HepG2 (cell line): Measurements from ENCODE around the gene TOX2. TPM values are rescaled to one million over a fixed set of nuclear protein-coding genes. Genes with fewer than 3 reads are reported as not detected.

Experiments
- ATAC-seq: fragments of 200-7000 bp; cut with Tn5 transposase; 3 replicates; pipeline ENCODE4 v1.9.1; 2020; ENCODE audit warnings: mild to moderate bottlenecking, moderate library complexity
- BruUV-seq: library from RNA; stranded (reverse); fragments of 400-500 nt; replicated peaks from 2 replicates; lab custom pipeline; 2021; lab: Mats Ljungman, UMichigan
- CTCF ChIA-PET: fragments of 300-600 bp; formaldehyde crosslinking; extraction: SDS; loops from one replicate; lab custom pipeline; 2021; ENCODE audit warnings: low total read pairs, inconsistent platforms, low intra/inter-chr PET ratio; lab: Yijun Ruan, JAX
- POLR2A ChIA-PET: fragments of 350-600 bp; sonication (Branson Sonifier 250); formaldehyde crosslinking; loops from one replicate; lab custom pipeline; 2020; ENCODE audit warnings: antibody characterized with exemption, inconsistent platforms; lab: Yijun Ruan, JAX
- DNase-seq: peaks from one replicate; pipeline ENCODE4 v3.0.0-alpha.2; 2015; ENCODE audit warnings: low spot score
- FAIRE-seq: peaks from 3 replicates; lab custom pipeline; 2011; peaks lifted over from hg19 to GRCh38; lab: Jason Lieb, UNC
- H2AFZ ChIP-seq: one replicate; pipeline ENCODE4 v1.6.1; 2011; ENCODE audit warnings: low read length, inconsistent platforms
- H3K27ac ChIP-seq: fragments of 300-600 bp; 3 replicates; pipeline ENCODE4 v1.8.0; 2011; ENCODE audit warnings: mixed run types, mild to moderate bottlenecking, mixed read lengths, low read length, inconsistent platforms; ENCODE audit not compliant: insufficient read depth; ENCODE audit errors: extremely low read length
- H3K27me3 ChIP-seq, 2 experiments: fragments of 200-600 bp in 1 of 2; 2 replicates in 1 of 2; 3 replicates in 1 of 2; pipeline versions ENCODE4 v1.6.0 to v1.8.0; 2011; ENCODE audit warnings: low read length in 2 of 2, mild to moderate bottlenecking in 2 of 2, moderate library complexity in 2 of 2, inconsistent platforms in 1 of 2; ENCODE audit not compliant: insufficient read depth in 2 of 2, control insufficient read depth in 1 of 2
- H3K36me3 ChIP-seq, 2 experiments: fragments of 200-600 bp in 1 of 2; replicated peaks in 1 of 2; 2 replicates in 1 of 2; 3 replicates in 1 of 2; pipeline versions ENCODE4 v1.5.1 to v1.8.0; 2011; ENCODE audit warnings: low read length in 2 of 2, inconsistent platforms in 1 of 2; ENCODE audit not compliant: insufficient read depth in 2 of 2, control insufficient read depth in 1 of 2
- H3K4me1 ChIP-seq: 2 replicates; pipeline ENCODE4 v1.5.1; 2012; ENCODE audit warnings: low read length, inconsistent platforms; ENCODE audit not compliant: insufficient read depth
- H3K4me2 ChIP-seq: 2 replicates; pipeline ENCODE4 v1.6.0; 2011; ENCODE audit warnings: low read depth, low read length, inconsistent platforms
- H3K4me3 ChIP-seq, 3 experiments: fragments of 200-600 bp in 1 of 3; sonication (generic), shearing (Covaris generic) in 1 of 3; replicated peaks in 1 of 3; 2 replicates each; pipeline ENCODE4 v1.5.1; 2011 to 2016; ENCODE audit warnings: low read length in 3 of 3, inconsistent platforms in 2 of 3, low read depth in 2 of 3, mild to moderate bottlenecking in 2 of 3, control low read depth in 1 of 3, mixed read lengths in 1 of 3; ENCODE audit not compliant: insufficient read depth in 1 of 3
- H3K79me2 ChIP-seq: one replicate; pipeline ENCODE4 v1.6.1; 2011; ENCODE audit warnings: low read length, inconsistent platforms; ENCODE audit not compliant: insufficient read depth
- H3K9ac ChIP-seq: 2 replicates; pipeline ENCODE4 v1.6.0; 2011; ENCODE audit warnings: mild to moderate bottlenecking, low read depth, low read length, inconsistent platforms; ENCODE audit not compliant: insufficient read depth
- H3K9me3 ChIP-seq: 2 replicates; pipeline ENCODE4 v1.5.1; 2012; ENCODE audit warnings: mild to moderate bottlenecking, low read length
- H4K20me1 ChIP-seq: 2 replicates; pipeline ENCODE4 v1.6.0; 2011; ENCODE audit warnings: inconsistent platforms, mild to moderate bottlenecking, low read length, moderate library complexity; ENCODE audit not compliant: insufficient read depth
- ARID4A ChIP-seq: sonication (generic); formaldehyde crosslinking; IDR thresholded peaks from 2 replicates; pipeline ENCODE4 v1.5.0; 2020; ENCODE audit warnings: mild to moderate bottlenecking, missing genetic modification reagents, borderline replicate concordance
- ATF1 ChIP-seq: IDR thresholded peaks from 2 replicates; pipeline ENCODE4 v1.6.1; 2016; ENCODE audit warnings: mild to moderate bottlenecking, control low read depth
- CEBPB ChIP-seq: IDR thresholded peaks from 2 replicates; pipeline ENCODE4 v1.6.1; 2011; ENCODE audit warnings: low read depth, low read length, improper control_type of control experiment, borderline replicate concordance
- CHD2 ChIP-seq: IDR thresholded peaks from 2 replicates; pipeline ENCODE4 v1.6.1; 2011; ENCODE audit warnings: low read depth, low read length, improper control_type of control experiment
- CHD4 ChIP-seq: fragments of 200-600 bp; sonication (generic); IDR thresholded peaks from 2 replicates; pipeline ENCODE4 v1.7.0; 2017; ENCODE audit warnings: mild to moderate bottlenecking, low read length, borderline replicate concordance
- E2F2 ChIP-seq: sonication (generic); formaldehyde crosslinking; IDR thresholded peaks from 2 replicates; pipeline ENCODE4 v1.4.0; 2020; ENCODE audit warnings: missing genetic modification reagents, borderline replicate concordance
- EP300 ChIP-seq, 3 experiments: sonication (generic) in 1 of 3; formaldehyde crosslinking in 1 of 3; IDR thresholded peaks; 2 replicates each; pipeline versions ENCODE4 v1.5.1 to v1.6.1; 2011 to 2020; ENCODE audit warnings: low read depth in 2 of 3, low read length in 2 of 3, borderline replicate concordance in 1 of 3, improper control_type of control experiment in 1 of 3, mild to moderate bottlenecking in 1 of 3, missing genetic modification reagents in 1 of 3, moderate library complexity in 1 of 3
- KAT7 ChIP-seq: IDR thresholded peaks from 2 replicates; pipeline ENCODE4 v1.6.1; 2018; ENCODE audit warnings: borderline replicate concordance, missing compliant biosample characterization
- SYNCRIP ChIP-seq: fragments of 200-400 bp; formaldehyde crosslinking; IDR thresholded peaks from 2 replicates; pipeline ENCODE4 v1.6.1; 2018; ENCODE audit warnings: mild to moderate bottlenecking, low read depth, low read length; ENCODE audit not compliant: insufficient read depth
- TBL1XR1 ChIP-seq: fragments of 150-350 bp; IDR thresholded peaks from 2 replicates; pipeline ENCODE4 v1.6.1; 2014; ENCODE audit warnings: borderline replicate concordance, low read length; ENCODE audit not compliant: partially characterized antibody
- THAP9 ChIP-seq: sonication (generic); formaldehyde crosslinking; IDR thresholded peaks from 2 replicates; pipeline ENCODE4; 2020; ENCODE audit warnings: missing genetic modification reagents, mild to moderate bottlenecking, borderline replicate concordance
- ZNF780A ChIP-seq: sonication (generic); formaldehyde crosslinking; IDR thresholded peaks from 2 replicates; pipeline ENCODE4 v1.8.0; 2022; ENCODE audit warnings: mild to moderate bottlenecking, missing genetic modification reagents, moderate library complexity
- ZSCAN29 ChIP-seq: sonication (generic); formaldehyde crosslinking; conservative IDR thresholded peaks from 2 replicates; pipeline ENCODE4 v1.4.0; 2020; ENCODE audit warnings: mild to moderate bottlenecking, missing genetic modification reagents
- WGBS: methylation state at CpG from one replicate; pipeline ENCODE4 v1.1.6; 2017; ENCODE audit warnings: low lambda C conversion rate; 5-methylcytosine and 5-hydroxymethylcytosine counted together
- in situ Hi-C: cut with HindIII; loops from 2 replicates; pipeline ENCODE4 v1.10.0; 2017; ENCODE audit warnings: low pct_unique_long_range_greater_than_20kb; ENCODE audit not compliant: extremely low pct_ligation_motif_present
- intact Hi-C: fragments of 100-400 bp; cut with micrococcal nuclease; formaldehyde crosslinking; loops from one replicate; pipeline ENCODE4 v1.10.0; 2022; ENCODE audit not compliant: unreplicated experiment
- polyA plus RNA-seq, 8 experiments: library from polyadenylated mRNA; depleted of rRNA in 3 of 8; stranded (reverse) in 7 of 8; unstranded in 1 of 8; fragments of >200 nt; fragmentation: Illumina TruSeq in 4 of 8; extraction: Trizol in 4 of 8; gene quantifications; 2 replicates each; pipeline versions ENCODE4 v1.2.1 to v1.2.3, GENCODE V29; 2011 to 2016; ENCODE audit warnings: low read depth in 4 of 8, missing spikeins in 1 of 8, mixed read lengths in 1 of 8; ENCODE audit not compliant: insufficient read depth in 1 of 8
- total RNA-seq, 5 experiments: library from RNA; depleted of rRNA; stranded (reverse); fragments of >200 nt; fragmentation: Illumina TruSeq; extraction: Trizol; gene quantifications; 2 replicates each; pipeline ENCODE4 v1.2.3, GENCODE V29; 2016; ENCODE audit warnings: low read depth in 1 of 5

The TOX2 gene
- total and polyA plus RNA-seq, 2 of the 13 experiments (the other 11 are each of a cell fraction or from before 2014, with no cell fraction given), result not detected

GRCh38 chr20:44102582-44102981 lies 187.9 kb downstream of the TOX2 start (continued):
- no peak for TF ChIP-seq THAP9
- TF ChIP-seq E2F2 (CRISPR knock-in tag), result no peak
- no peak for TF ChIP-seq ATF1
- no peak for TF ChIP-seq TBL1XR1
- TF ChIP-seq KAT7 (CRISPR knock-in tag), result no peak

- Histone ChIP-seq H3K79me2 (no peaks in the 10 kb centered on the region), H3K27ac (no peak overlapping the region), H4K20me1 (no peaks in the 10 kb centered on the region), H2AFZ (no peak overlapping the region), H3K4me3 (no peak overlapping the region), H3K36me3 (no peaks in the 10 kb centered on the region), H3K4me2 (no peak overlapping the region), H3K27me3 (no peaks in the 10 kb centered on the region; a peak in 1 of 5 replicates), H3K9me3 (peaks cover 8% of the 10 kb centered on the region; the same call in 1 of the 2 replicates), H3K4me1 (no peaks in the 10 kb centered on the region), H3K9ac (no peak overlapping the region)
- peak; percentile 30; the same call in 1 of the 2 replicates for TF ChIP-seq CEBPB
- TF ChIP-seq ZSCAN29 (CRISPR knock-in tag), result no peak
- no peak for TF ChIP-seq EP300 (IDR thresholded peaks at IDR 0.05; ENCODE audit: low read depth in 2 of 2, low read length in 2 of 2)
- no peak for TF ChIP-seq EP300 (CRISPR knock-in tag; IDR thresholded peaks at IDR 0.05; ENCODE audit: borderline replicate concordance)
- no peak for TF ChIP-seq SYNCRIP
- no peak for TF ChIP-seq CHD4
- TF ChIP-seq ZNF780A (CRISPR knock-in tag), result no peak
- no peak for TF ChIP-seq CHD2
- no peak for TF ChIP-seq ARID4A
- POLR2A ChIA-PET, result no interaction called here
- 18% methylated on average over 7 of the region's 7 CpGs for WGBS
- intact Hi-C loops, result no loop called here
- no TSS peak for BruUV-seq
- in situ Hi-C loops, result no loop called here
- CTCF ChIA-PET, result no interaction called here
- no peak; the same call in 2 of the 3 replicates for ATAC-seq
- peak; percentile 55 for FAIRE-seq
- DNase-seq, result no peak
Measured at GRCh38 chr20:44104798-44105517, 190.3 kb downstream of the TOX2 start.
